CD4-positive, alpha-beta T cell treated with Interleukin-17A for 1 hour (primary cell): ENCODE results near the gene GNL3.
"Not testable (repeated sequence)": the region's sequence is repeated elsewhere in the genome, so short reads cannot be mapped to it uniquely, and the experiment has no call there.

ENCODE experiments used
- DNase-seq: peaks from one replicate; pipeline ENCODE4 v3.0.0-alpha.2; 2020

Gene GNL3

GRCh38 chr3:52722491-52722890, 36.7 kb downstream of the GNL3 start:
- no peak for DNase-seq

- DNase-seq: no peak
Measured at GRCh38 chr3:52723935-52724334, 38.1 kb downstream of the GNL3 start.

DNA sequence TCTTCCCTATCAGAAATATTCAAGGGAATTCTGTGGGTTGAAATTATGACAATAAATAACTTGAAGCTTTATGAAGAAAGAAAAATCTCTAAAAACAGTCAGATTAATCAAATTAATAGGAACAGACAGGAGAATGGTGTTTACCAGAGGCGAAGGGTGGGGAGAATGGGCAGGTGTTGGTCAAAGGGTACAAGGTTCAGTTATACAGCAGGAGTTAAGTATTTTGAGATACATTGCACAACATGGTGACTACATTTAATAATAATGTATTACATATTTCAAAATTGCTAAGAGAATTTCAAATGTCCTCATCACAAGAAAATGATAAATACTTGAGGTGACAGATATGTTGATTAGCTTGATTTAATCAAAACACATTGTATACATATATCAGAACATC, 38.7 kb downstream of the GNL3 start:
- no peak for DNase-seq

DNA sequence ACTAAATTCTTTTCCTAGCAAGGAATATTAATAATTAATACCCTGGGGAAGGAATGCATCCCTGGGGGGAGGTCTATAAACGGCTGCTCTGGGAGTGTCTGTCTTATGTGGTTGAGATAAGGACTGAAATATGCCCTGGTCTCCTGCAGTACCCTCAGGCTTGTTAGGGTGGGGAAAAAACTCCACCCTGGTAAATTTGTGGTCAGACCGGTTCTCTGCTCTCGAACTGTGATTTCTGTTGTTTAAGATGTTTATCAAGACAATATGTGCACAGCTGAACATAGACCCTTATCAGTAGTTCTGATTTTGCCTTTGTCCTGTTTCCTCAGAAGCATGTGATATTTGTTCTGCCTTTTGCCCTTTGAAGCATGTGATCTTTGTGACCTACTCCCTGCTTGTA, 42.9 kb downstream of the GNL3 start:
- not testable (repeated sequence) for DNase-seq

DNA sequence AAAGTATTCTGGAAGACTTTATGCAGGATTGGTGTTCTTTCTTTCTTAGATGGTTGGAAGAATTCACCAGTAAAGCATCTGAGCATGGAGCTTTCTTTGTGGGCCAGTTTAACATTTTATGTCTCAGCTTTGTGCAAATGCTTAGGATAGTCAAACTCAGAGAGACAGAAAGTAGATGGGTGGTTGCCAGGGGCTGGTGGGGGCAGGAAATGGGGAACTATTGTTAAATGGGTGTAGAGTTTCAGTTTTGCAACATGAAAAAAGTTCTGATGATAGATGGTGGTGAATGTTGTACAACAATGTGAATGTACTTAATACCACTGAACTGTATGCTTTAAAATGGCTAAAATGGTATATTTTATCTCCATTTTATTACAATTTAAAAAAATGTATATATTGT, 44.8 kb downstream of the GNL3 start:
- DNase-seq: no peak

- DNase-seq: no peak
Measured at GRCh38 chr3:52731590-52731989, 45.8 kb downstream of the GNL3 start.

DNA sequence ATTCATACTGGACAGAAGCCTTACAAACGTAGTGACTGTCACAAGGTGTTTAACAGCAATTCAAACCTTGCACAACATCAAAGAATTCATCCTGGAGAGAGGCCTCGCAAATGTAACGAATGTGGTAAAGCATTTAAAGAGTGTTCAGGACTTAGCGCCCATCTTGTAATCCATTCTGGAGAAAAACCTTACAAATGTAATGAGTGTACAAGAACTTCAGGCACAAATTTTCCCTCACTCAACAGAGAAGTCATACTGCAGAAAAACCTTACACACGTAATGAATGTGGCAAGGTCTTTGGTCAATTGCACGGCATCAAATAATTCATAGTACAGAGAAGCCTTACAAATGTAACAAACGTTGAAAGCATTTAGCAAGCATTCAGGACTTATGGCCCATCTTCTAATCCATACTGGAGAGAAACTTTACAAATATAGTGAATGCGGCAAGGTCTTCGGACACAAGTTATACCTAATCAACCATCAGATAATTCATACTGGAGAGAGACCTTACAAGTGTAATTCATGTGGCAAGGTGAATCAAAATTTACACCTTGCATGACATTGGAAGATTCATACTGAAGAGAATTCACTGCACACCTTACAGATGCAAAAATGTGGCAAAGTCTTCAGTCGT, 47.5 kb downstream of the GNL3 start:
- DNase-seq: no peak

- DNase-seq: no peak
Measured at GRCh38 chr3:52739730-52740129, 53.9 kb downstream of the GNL3 start.

DNA sequence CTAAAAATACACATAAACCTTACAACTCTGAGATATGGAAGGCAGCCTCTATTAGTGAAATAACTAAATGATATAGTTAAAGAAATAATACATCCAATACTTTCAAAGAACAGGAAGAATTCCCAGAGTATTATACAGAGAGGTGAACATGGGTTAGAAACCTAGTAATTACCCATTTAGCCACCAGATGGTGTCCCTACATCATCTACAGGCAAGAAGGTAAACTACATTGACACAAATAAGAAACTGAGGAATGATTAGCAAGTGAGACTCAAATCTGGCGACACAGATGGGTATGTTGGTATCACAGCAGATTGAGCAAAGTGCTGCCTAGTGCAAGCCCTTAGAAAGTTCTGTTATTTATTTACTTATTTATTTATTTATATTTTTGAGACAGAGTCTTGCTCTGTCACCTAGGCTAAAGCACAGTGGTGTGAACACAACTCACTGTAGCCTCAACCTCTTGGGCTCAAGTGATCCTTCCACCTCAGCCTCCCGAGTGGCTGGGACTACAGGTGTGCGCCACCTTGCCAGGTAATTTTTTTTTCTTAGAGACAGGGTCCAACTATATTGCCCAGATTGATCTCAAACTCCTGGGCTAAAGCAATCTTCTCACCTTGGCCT, 56.7 kb downstream of the GNL3 start:
- DNase-seq: peak; percentile 50

GRCh38 chr3:52743152-52743551, 57.3 kb downstream of the GNL3 start:
- no peak for DNase-seq

GRCh38 chr3:52743721-52744120, 57.9 kb downstream of the GNL3 start:
- no peak for DNase-seq
